GM19025 (cell line): ENCODE data around the gene PTPRN2.
"Not testable (repeated sequence)": the region's sequence is repeated elsewhere in the genome, so short reads cannot be mapped to it uniquely, and the experiment has no call there.

Experiments used
- ATAC-seq: cut with Tn5 transposase; IDR thresholded peaks from one replicate; pipeline ENCODE4 v1.9.1; 2021; ENCODE audit warnings: mild to moderate bottlenecking, low read depth, moderate library complexity; ENCODE audit not compliant: unreplicated experiment

PTPRN2 gene

GRCh38 chr7:158361326-158361946 is 226.2 kb downstream of the PTPRN2 start:
- no peak for ATAC-seq

GRCh38 chr7:158358926-158359645 is 228.5 kb downstream of the PTPRN2 start:
- no peak for ATAC-seq

GRCh38 chr7:158357898-158358821 is 229.5 kb downstream of the PTPRN2 start:
- ATAC-seq: no peak

GRCh38 chr7:158357106-158357897 is 230.3 kb downstream of the PTPRN2 start:
- no peak for ATAC-seq

GRCh38 chr7:158356454-158356853 is 231.2 kb downstream of the PTPRN2 start:
- ATAC-seq: no peak

- ATAC-seq: no peak
These were observed 232.1 kb downstream of the PTPRN2 start for GRCh38 chr7:158355456-158356065.

- no peak for ATAC-seq
These were observed 232.8 kb downstream of the PTPRN2 start for GRCh38 chr7:158354861-158355260.

- no peak for ATAC-seq
These were observed 233.7 kb downstream of the PTPRN2 start for GRCh38 chr7:158353606-158354570.

GRCh38 chr7:158351899-158352729 is 235.5 kb downstream of the PTPRN2 start:
- ATAC-seq: not testable (repeated sequence)

- no peak for ATAC-seq
These were observed 236.1 kb downstream of the PTPRN2 start for GRCh38 chr7:158351481-158351880.

GRCh38 chr7:158351051-158351450 is 236.6 kb downstream of the PTPRN2 start:
- ATAC-seq: no peak

GRCh38 chr7:158350166-158350900 is 237.3 kb downstream of the PTPRN2 start:
- no peak for ATAC-seq

- ATAC-seq: no peak
These were observed 239.2 kb downstream of the PTPRN2 start for GRCh38 chr7:158348446-158348845.

GRCh38 chr7:158348039-158348438 is 239.6 kb downstream of the PTPRN2 start:
- not testable (repeated sequence) for ATAC-seq

- no peak for ATAC-seq
These were observed 241.9 kb downstream of the PTPRN2 start for GRCh38 chr7:158345731-158346130.

- no peak for ATAC-seq
These were observed 242.8 kb downstream of the PTPRN2 start for GRCh38 chr7:158344706-158345300.

GRCh38 chr7:158343936-158344455 is 243.6 kb downstream of the PTPRN2 start:
- no peak for ATAC-seq
